SJSA1 (cell line): ENCODE measurements around the gene KLHL24. TPM values are rescaled to one million over a fixed set of nuclear protein-coding genes. Genes with fewer than 3 reads are reported as not detected.
"Not testable (repeated sequence)": the region's sequence is repeated elsewhere in the genome, so short reads cannot be mapped to it uniquely, and the experiment has no call there.

Experiments used
- DNase-seq, 2 experiments: peaks; one replicate each; pipeline ENCODE4 v3.0.0-alpha.2; 2015 to 2020; ENCODE audit warnings: low spot score in 2 of 2, low read depth in 1 of 2
- H3K27ac ChIP-seq: fragments of 250-450 bp; sonication (Bioruptor Pico); 2 replicates; pipeline ENCODE4 v1.5.1; 2020; ENCODE audit warnings: mild to moderate bottlenecking, moderate library complexity
- H3K27me3 ChIP-seq: fragments of 250-450 bp; sonication (Bioruptor Pico); replicated peaks from 2 replicates; pipeline ENCODE4 v1.5.1; 2020; ENCODE audit warnings: mild to moderate bottlenecking, moderate library complexity
- H3K36me3 ChIP-seq: fragments of 250-450 bp; sonication (Bioruptor Pico); 2 replicates; pipeline ENCODE4 v1.5.1; 2020; ENCODE audit warnings: mild to moderate bottlenecking
- H3K4me1 ChIP-seq: fragments of 250-450 bp; sonication (Bioruptor Pico); replicated peaks from 2 replicates; pipeline ENCODE4 v1.6.1; 2021; ENCODE audit warnings: mild to moderate bottlenecking
- H3K4me3 ChIP-seq: fragments of 250-450 bp; sonication (Bioruptor Pico); 2 replicates; pipeline ENCODE4 v1.5.1; 2020; ENCODE audit warnings: mild to moderate bottlenecking
- H3K9me3 ChIP-seq: fragments of 250-450 bp; sonication (Bioruptor Pico); replicated peaks from 2 replicates; pipeline ENCODE4 v1.5.1; 2020; ENCODE audit warnings: mild to moderate bottlenecking
- total RNA-seq: library from RNA; depleted of rRNA; stranded (reverse); fragments of >200 nt; shearing (Covaris generic); gene quantifications from 2 replicates; pipeline ENCODE4 v1.2.3, GENCODE V29; 2014

The KLHL24 gene
- total RNA-seq, 1 experiment from 2014 or later: 5.9 TPM

DNA sequence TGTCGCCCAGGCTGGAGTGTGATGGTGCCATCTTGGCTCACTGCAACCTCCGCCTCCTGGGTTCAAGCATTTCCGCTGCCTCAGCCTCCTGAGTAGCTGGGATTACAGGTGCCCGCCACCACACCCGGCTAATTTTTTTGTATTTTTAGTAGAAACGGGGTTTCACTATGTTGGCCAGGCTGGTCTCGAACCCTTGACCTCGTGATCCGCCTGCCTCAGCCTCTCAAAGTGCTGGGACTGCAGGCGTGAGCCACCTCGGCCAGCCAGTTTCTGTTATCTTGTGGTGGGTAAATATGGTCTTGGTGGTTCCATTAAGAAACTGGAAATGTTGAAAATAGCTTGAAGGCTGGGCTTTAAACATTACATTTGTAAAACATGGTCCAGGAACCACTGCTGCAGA is 5.2 kb downstream of the KLHL24 start:
- H3K27ac ChIP-seq, H3K4me1 ChIP-seq, H3K36me3 ChIP-seq, H3K27me3 ChIP-seq, H3K9me3 ChIP-seq, DNase-seq, H3K4me3 ChIP-seq: not testable (repeated sequence)

DNA sequence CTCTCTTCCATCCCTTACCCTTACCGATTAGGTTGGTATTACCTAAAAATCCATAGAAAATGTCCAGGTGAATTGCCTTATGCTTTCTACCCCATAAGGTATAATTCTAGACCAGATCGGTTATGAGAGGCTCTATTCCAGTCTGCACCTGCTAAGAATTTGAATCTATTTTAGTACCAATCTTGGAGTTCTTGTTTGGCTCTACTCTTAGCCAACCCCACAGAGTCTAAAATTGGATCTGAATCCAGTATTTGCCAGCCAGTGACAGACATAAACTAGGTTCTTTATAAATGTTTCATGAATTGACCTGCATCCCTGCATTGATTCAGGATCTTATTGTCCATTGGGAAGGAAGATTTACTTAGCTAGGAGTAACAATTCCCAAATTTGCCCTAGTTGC is 6.5 kb downstream of the KLHL24 start:
- DNase-seq: no peak
- Histone ChIP-seq H3K4me3 (no peak overlapping the region), H3K27me3 (no peaks in the 10 kb centered on the region), H3K9me3 (no peaks in the 10 kb centered on the region), H3K27ac (no peak overlapping the region), H3K4me1 (no peaks in the 10 kb centered on the region; the same call in 1 of the 2 replicates), H3K36me3 (no peaks in the 10 kb centered on the region)

DNA sequence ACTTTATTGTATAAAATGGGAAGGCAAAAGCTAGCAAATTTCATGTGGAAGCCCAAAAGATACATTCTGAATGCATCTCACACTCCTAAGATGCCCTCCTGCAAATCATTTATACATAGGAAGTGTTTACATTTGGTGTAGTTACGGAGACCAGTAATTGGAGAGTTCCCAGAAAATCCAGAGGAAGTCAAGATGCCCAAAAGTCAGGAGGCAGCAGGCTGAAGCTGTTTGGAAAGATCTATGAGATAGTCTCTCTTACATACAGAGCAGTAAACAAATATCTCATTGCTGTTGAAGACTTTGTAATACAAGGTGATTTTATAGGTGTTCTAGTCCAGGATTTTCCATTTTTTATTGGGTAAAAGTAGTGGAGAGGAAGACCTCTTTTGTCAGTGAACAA is 8.8 kb downstream of the KLHL24 start:
- no peak overlapping the region for H3K27ac ChIP-seq
- no peak overlapping the region for H3K4me3 ChIP-seq
- H3K27me3 ChIP-seq: no peaks in the 10 kb centered on the region
- no peaks in the 10 kb centered on the region for H3K36me3 ChIP-seq
- H3K9me3 ChIP-seq: no peaks in the 10 kb centered on the region
- no peak for DNase-seq
- no peaks in the 10 kb centered on the region for H3K4me1 ChIP-seq

- H3K27me3 ChIP-seq: no peaks in the 10 kb centered on the region
- H3K9me3 ChIP-seq: no peaks in the 10 kb centered on the region
- no peaks in the 10 kb centered on the region for H3K4me1 ChIP-seq
- no peak for DNase-seq
- no peaks in the 10 kb centered on the region for H3K36me3 ChIP-seq
- no peak overlapping the region for H3K27ac ChIP-seq
- no peak overlapping the region for H3K4me3 ChIP-seq
Measured at GRCh38 chr3:183645254-183645653, 9.8 kb downstream of the KLHL24 start.

- peaks cover 21% of the 10 kb centered on the region for H3K9me3 ChIP-seq
- no peaks in the 10 kb centered on the region for H3K36me3 ChIP-seq
- no peak overlapping the region for H3K4me3 ChIP-seq
- no peak for DNase-seq
- no peaks in the 10 kb centered on the region for H3K4me1 ChIP-seq
- no peaks in the 10 kb centered on the region for H3K27me3 ChIP-seq
- no peak overlapping the region for H3K27ac ChIP-seq
Measured at GRCh38 chr3:183650554-183650953, 15.1 kb downstream of the KLHL24 start.

- no peak overlapping the region for H3K27ac ChIP-seq
- H3K36me3 ChIP-seq: no peaks in the 10 kb centered on the region
- DNase-seq: peak in 1 of 2 experiments; percentile 10
- H3K4me1 ChIP-seq: no peaks in the 10 kb centered on the region
- peaks cover 21% of the 10 kb centered on the region for H3K9me3 ChIP-seq
- H3K27me3 ChIP-seq: no peaks in the 10 kb centered on the region
- H3K4me3 ChIP-seq: no peak overlapping the region
Measured at GRCh38 chr3:183653209-183654064, 18.0 kb downstream of the KLHL24 start.

GRCh38 chr3:183654727-183655126 is 19.3 kb downstream of the KLHL24 start:
- no peaks in the 10 kb centered on the region for H3K4me1 ChIP-seq
- no peak overlapping the region for H3K4me3 ChIP-seq
- no peaks in the 10 kb centered on the region for H3K27me3 ChIP-seq
- H3K9me3 ChIP-seq: peaks cover 21% of the 10 kb centered on the region
- no peak for DNase-seq
- no peak overlapping the region for H3K27ac ChIP-seq
- H3K36me3 ChIP-seq: no peaks in the 10 kb centered on the region

- Histone ChIP-seq H3K27ac (no peak overlapping the region), H3K36me3 (no peaks in the 10 kb centered on the region), H3K4me3 (no peak overlapping the region), H3K4me1 (peaks cover 10% of the 10 kb centered on the region), H3K27me3 (no peaks in the 10 kb centered on the region), H3K9me3 (no peaks in the 10 kb centered on the region)
- DNase-seq: no peak
Measured at GRCh38 chr3:183662099-183662498, 26.7 kb downstream of the KLHL24 start.

GRCh38 chr3:183664913-183665381 is 29.5 kb downstream of the KLHL24 start:
- H3K4me1 ChIP-seq: peaks cover 10% of the 10 kb centered on the region
- H3K27me3 ChIP-seq: no peaks in the 10 kb centered on the region
- H3K4me3 ChIP-seq: no peak overlapping the region
- DNase-seq: peak; percentile 59 to 92
- H3K27ac ChIP-seq: peak overlapping the region; percentile 63
- H3K36me3 ChIP-seq: no peaks in the 10 kb centered on the region
- H3K9me3 ChIP-seq: no peaks in the 10 kb centered on the region

DNA sequence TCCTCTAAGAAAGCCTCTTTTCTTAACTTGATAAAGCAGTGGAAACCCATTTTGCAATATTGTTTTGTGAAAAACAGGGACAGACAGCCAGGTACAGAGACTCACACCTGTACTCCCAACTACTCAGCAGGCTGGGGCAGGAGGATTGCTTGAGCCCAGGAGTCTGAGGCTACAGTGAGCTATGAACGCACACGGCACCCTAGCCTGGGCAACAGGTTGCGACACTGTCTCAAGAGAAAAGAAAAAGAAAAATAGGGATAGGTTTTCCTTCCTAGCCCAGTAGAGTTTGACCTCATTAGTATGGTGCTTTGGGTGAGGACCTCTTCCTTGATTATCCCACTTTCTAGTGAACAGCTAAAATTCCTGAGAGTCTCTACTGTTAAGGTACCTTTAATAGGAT is 44.6 kb downstream of the KLHL24 start:
- Histone ChIP-seq H3K27me3 (no peaks in the 10 kb centered on the region), H3K36me3 (no peaks in the 10 kb centered on the region), H3K27ac (no peak overlapping the region), H3K4me1 (no peaks in the 10 kb centered on the region), H3K4me3 (no peak overlapping the region), H3K9me3 (no peaks in the 10 kb centered on the region)
- DNase-seq: no peak

- H3K27ac ChIP-seq: no peak overlapping the region
- H3K9me3 ChIP-seq: no peaks in the 10 kb centered on the region
- no peak for DNase-seq
- H3K27me3 ChIP-seq: no peaks in the 10 kb centered on the region
- H3K4me1 ChIP-seq: no peaks in the 10 kb centered on the region
- no peaks in the 10 kb centered on the region for H3K36me3 ChIP-seq
- H3K4me3 ChIP-seq: no peak overlapping the region
Measured at GRCh38 chr3:183687705-183688104, 52.3 kb downstream of the KLHL24 start.

- Histone ChIP-seq H3K27ac (no peak overlapping the region), H3K9me3 (no peaks in the 10 kb centered on the region), H3K4me1 (no peaks in the 10 kb centered on the region), H3K36me3 (no peaks in the 10 kb centered on the region), H3K27me3 (no peaks in the 10 kb centered on the region), H3K4me3 (no peak overlapping the region)
- DNase-seq: no peak
Measured at GRCh38 chr3:183688874-183689273, 53.5 kb downstream of the KLHL24 start.

DNA sequence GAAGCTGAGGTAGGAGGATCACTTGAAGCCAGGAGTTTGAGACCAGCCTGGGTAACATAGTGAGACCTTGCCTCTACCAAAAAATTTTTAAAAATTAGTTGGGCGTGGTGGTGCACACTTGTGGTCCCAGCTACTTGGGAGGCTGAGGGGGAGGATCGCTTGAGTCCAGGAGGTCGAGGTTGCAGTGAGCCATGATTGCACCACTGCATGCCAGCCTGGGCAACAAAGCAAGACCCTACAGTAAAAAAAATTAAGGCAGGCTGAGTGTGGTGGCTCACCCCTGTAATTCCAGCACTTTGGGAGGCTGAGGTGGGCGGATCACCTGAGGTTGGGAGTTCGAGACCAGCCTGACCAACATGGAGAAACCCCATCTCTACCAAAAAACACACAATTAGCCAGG is 54.2 kb downstream of the KLHL24 start:
- not testable (repeated sequence) for H3K4me3 ChIP-seq, H3K36me3 ChIP-seq, H3K27me3 ChIP-seq, H3K4me1 ChIP-seq, DNase-seq, H3K9me3 ChIP-seq, H3K27ac ChIP-seq

DNA sequence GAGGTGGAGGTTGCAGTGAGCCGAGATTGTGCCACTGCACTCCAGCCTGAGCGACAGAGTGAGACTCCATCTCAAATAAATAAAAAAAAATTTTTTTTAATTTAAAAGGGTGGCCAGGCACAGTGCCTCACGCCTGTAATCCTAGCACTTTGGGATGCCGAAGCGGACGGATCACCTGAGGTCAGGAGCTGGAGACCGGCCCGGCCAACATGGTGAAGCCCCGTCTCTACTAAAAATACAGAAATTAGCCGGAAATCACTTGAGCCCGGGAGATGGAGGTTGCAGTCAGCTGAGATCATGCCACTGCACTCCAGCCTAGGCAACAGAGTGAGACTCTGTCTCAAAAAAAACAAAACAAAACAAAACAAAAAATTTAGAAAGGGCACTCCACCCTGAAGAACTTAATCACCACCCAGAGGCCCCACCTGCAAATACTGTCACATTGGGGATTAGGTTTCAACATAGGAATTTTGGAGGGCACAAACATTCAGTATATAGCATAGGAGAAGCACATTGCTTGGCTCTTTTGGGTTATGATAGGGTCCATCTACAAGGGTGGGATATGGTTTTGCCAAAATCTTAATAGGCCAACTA is 55.1 kb downstream of the KLHL24 start:
- no peak overlapping the region for H3K4me3 ChIP-seq
- H3K9me3 ChIP-seq: no peaks in the 10 kb centered on the region
- no peaks in the 10 kb centered on the region for H3K27me3 ChIP-seq
- H3K36me3 ChIP-seq: no peaks in the 10 kb centered on the region
- no peaks in the 10 kb centered on the region for H3K4me1 ChIP-seq
- no peak for DNase-seq
- no peak overlapping the region for H3K27ac ChIP-seq
